Hepatocyte (in vitro differentiated cells): ENCODE results near the gene ATAD3B.

Experiments used
- EZH2 ChIP-seq: fragments of 200-600 bp; sonication (generic); IDR thresholded peaks from 2 replicates; pipeline ENCODE4 v1.6.1; 2016; ENCODE audit warnings: antibody characterized with exemption, mild to moderate bottlenecking, borderline replicate concordance
- EZH2phosphoT487 ChIP-seq: fragments of 200-600 bp; sonication (generic); IDR thresholded peaks from one replicate; pipeline ENCODE4 v1.6.1; 2018; ENCODE audit warnings: antibody characterized with exemption, mild to moderate bottlenecking, low read depth, moderate library complexity; ENCODE audit not compliant: unreplicated experiment, severe bottlenecking
- TF ChIP-seq, protein P1 (sequence below): fragments of 200-600 bp; sonication (generic); IDR thresholded peaks from 2 replicates; pipeline ENCODE4 v1.5.1; 2016; ENCODE audit warnings: antibody characterized with exemption, mild to moderate bottlenecking; ENCODE audit not compliant: poor library complexity

- TF ChIP-seq, protein P1, sequence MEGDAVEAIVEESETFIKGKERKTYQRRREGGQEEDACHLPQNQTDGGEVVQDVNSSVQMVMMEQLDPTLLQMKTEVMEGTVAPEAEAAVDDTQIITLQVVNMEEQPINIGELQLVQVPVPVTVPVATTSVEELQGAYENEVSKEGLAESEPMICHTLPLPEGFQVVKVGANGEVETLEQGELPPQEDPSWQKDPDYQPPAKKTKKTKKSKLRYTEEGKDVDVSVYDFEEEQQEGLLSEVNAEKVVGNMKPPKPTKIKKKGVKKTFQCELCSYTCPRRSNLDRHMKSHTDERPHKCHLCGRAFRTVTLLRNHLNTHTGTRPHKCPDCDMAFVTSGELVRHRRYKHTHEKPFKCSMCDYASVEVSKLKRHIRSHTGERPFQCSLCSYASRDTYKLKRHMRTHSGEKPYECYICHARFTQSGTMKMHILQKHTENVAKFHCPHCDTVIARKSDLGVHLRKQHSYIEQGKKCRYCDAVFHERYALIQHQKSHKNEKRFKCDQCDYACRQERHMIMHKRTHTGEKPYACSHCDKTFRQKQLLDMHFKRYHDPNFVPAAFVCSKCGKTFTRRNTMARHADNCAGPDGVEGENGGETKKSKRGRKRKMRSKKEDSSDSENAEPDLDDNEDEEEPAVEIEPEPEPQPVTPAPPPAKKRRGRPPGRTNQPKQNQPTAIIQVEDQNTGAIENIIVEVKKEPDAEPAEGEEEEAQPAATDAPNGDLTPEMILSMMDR: no peak
- TF ChIP-seq EZH2: no peak
- TF ChIP-seq EZH2phosphoT487: no peak
Measured at GRCh38 chr1:1462318-1462966, 9.1 kb upstream of the ATAD3B start.
